Right lobe of liver (tissue), 4 donors: Measurements from ENCODE around the gene MRPL17.
A peak's percentile ranks its signal among the peaks of the same experiment; 100 is the strongest.

Experiments
- CTCF ChIP-seq, 4 donors: fragments of 200-600 bp in 3 of 4; fragments of 450-650 bp in 1 of 4; IDR thresholded peaks; one replicate each; pipeline versions ENCODE4 v1.5.1 to v1.8.0; 2016 to 2022; ENCODE audit warnings: antibody characterized with exemption in 4 of 4, mild to moderate bottlenecking in 2 of 4
- POLR2A ChIP-seq: fragments of 450-650 bp; IDR thresholded peaks from one replicate; pipeline ENCODE4 v1.6.1; 2017; ENCODE audit warnings: antibody characterized with exemption, mild to moderate bottlenecking
- donor health status: DM: no; HTN: no; CAD: no.
- donor health status: DM: no; HTN: no; CAD: no.
- donor health status: DM: no; HTN: yes; CAD: no.

- TF ChIP-seq CTCF (IDR thresholded peaks at IDR 0.05): peak; percentile 87 to 96 (median 92)
- no peak for TF ChIP-seq POLR2A
Measured at GRCh38 chr11:6705905-6706535, 22.9 kb upstream of the MRPL17 start.
